ENCODE results near the gene ABHD17A.

ABHD17A gene

GRCh38 chr19:1843116-1843515, 42.2 kb downstream of the ABHD17A start:
- no peak overlapping the region for H3K9ac ChIP-seq (ENCODE audit: low read length)
- H4K20me1 ChIP-seq (ENCODE audit: insufficient read depth, low read length), result peaks cover 55% of the 10 kb centered on the region
- H3K4me3 ChIP-seq (ENCODE audit: low read length), result no peak overlapping the region
- H3K4me2 ChIP-seq (ENCODE audit: low read depth, low read length), result no peak overlapping the region
- H3K9me2 ChIP-seq (replicated peaks; ENCODE audit: insufficient read depth, low read length), result no peaks in the 10 kb centered on the region
- TF ChIP-seq EZH2phosphoT487 (IDR thresholded peaks at IDR 0.05; ENCODE audit: low read length), result no peak
- DNase-seq, result no peak
- no peaks in the 10 kb centered on the region for H3K27me3 ChIP-seq (replicated peaks; ENCODE audit: insufficient read depth, low read length)
- no peaks in the 10 kb centered on the region for H3K36me3 ChIP-seq (replicated peaks; ENCODE audit: insufficient read depth, low read length)
- H3K4me1 ChIP-seq (ENCODE audit: low read length), result peaks cover 11% of the 10 kb centered on the region
- no peaks in the 10 kb centered on the region for H3K9me3 ChIP-seq (replicated peaks; ENCODE audit: insufficient read depth, low read length)
- H3F3A ChIP-seq (ENCODE audit: insufficient read depth, low read length), result no peaks in the 10 kb centered on the region
- H2AFZ ChIP-seq (ENCODE audit: low read length), result no peak overlapping the region
- H3K27ac ChIP-seq (ENCODE audit: low read length), result no peak overlapping the region
- peaks cover 99% of the 10 kb centered on the region for H3K79me2 ChIP-seq (ENCODE audit: low read length)

- H4K20me1 ChIP-seq (ENCODE audit: insufficient read depth, low read length), result peaks cover 58% of the 10 kb centered on the region
- no peaks in the 10 kb centered on the region for H3K9me2 ChIP-seq (replicated peaks; ENCODE audit: insufficient read depth, low read length)
- H3K9ac ChIP-seq (ENCODE audit: low read length), result no peak overlapping the region
- H3K4me1 ChIP-seq (ENCODE audit: low read length), result no peaks in the 10 kb centered on the region
- H2AFZ ChIP-seq (ENCODE audit: low read length), result no peak overlapping the region
- DNase-seq, result no peak
- no peaks in the 10 kb centered on the region for H3K27me3 ChIP-seq (replicated peaks; ENCODE audit: insufficient read depth, low read length)
- H3K9me3 ChIP-seq (replicated peaks; ENCODE audit: insufficient read depth, low read length), result no peaks in the 10 kb centered on the region
- no peak overlapping the region for H3K4me2 ChIP-seq (ENCODE audit: low read depth, low read length)
- no peak overlapping the region for H3K27ac ChIP-seq (ENCODE audit: low read length)
- H3K4me3 ChIP-seq (ENCODE audit: low read length), result no peak overlapping the region
- H3K36me3 ChIP-seq (replicated peaks; ENCODE audit: insufficient read depth, low read length), result no peaks in the 10 kb centered on the region
- no peaks in the 10 kb centered on the region for H3F3A ChIP-seq (ENCODE audit: insufficient read depth, low read length)
- peaks cover 99% of the 10 kb centered on the region for H3K79me2 ChIP-seq (ENCODE audit: low read length)
- TF ChIP-seq EZH2phosphoT487 (IDR thresholded peaks at IDR 0.05; ENCODE audit: low read length) (no peak), EZH2 (optimal IDR thresholded peaks at IDR 0.05; ENCODE audit: low read depth, low read length) (no peak), CTCF (IDR thresholded peaks at IDR 0.05; ENCODE audit: low read length) (no peak)
These were observed 43.9 kb downstream of the ABHD17A start for GRCh38 chr19:1841209-1841924.

GRCh38 chr19:1840541-1841115, 44.7 kb downstream of the ABHD17A start:
- TF ChIP-seq EZH2 (optimal IDR thresholded peaks at IDR 0.05; ENCODE audit: low read depth, low read length) (no peak), EZH2phosphoT487 (IDR thresholded peaks at IDR 0.05; ENCODE audit: low read length) (no peak), CTCF (IDR thresholded peaks at IDR 0.05; ENCODE audit: low read length) (no peak)
- Histone ChIP-seq H3K36me3 (replicated peaks; ENCODE audit: insufficient read depth, low read length) (no peaks in the 10 kb centered on the region), H3K4me2 (ENCODE audit: low read depth, low read length) (no peak overlapping the region), H3K27me3 (replicated peaks; ENCODE audit: insufficient read depth, low read length) (no peaks in the 10 kb centered on the region), H3K9me3 (replicated peaks; ENCODE audit: insufficient read depth, low read length) (no peaks in the 10 kb centered on the region), H3F3A (ENCODE audit: insufficient read depth, low read length) (no peaks in the 10 kb centered on the region), H2AFZ (ENCODE audit: low read length) (no peak overlapping the region), H3K4me1 (ENCODE audit: low read length) (no peaks in the 10 kb centered on the region), H4K20me1 (ENCODE audit: insufficient read depth, low read length) (peaks cover 52% of the 10 kb centered on the region), H3K27ac (ENCODE audit: low read length) (no peak overlapping the region), H3K79me2 (ENCODE audit: low read length) (peaks cover 99% of the 10 kb centered on the region), H3K9me2 (replicated peaks; ENCODE audit: insufficient read depth, low read length) (no peaks in the 10 kb centered on the region), H3K4me3 (ENCODE audit: low read length) (no peak overlapping the region), H3K9ac (ENCODE audit: low read length) (no peak overlapping the region)
- DNase-seq, result no peak
